ENCODE measurements around the gene CMPK2. TPM values are rescaled to one million over a fixed set of nuclear protein-coding genes. Genes with fewer than 3 reads are reported as not detected.

Gene CMPK2
- total and polyA plus RNA-seq, 4 donors, result 2.9 to 41.7 (median 4.2) TPM

DNA sequence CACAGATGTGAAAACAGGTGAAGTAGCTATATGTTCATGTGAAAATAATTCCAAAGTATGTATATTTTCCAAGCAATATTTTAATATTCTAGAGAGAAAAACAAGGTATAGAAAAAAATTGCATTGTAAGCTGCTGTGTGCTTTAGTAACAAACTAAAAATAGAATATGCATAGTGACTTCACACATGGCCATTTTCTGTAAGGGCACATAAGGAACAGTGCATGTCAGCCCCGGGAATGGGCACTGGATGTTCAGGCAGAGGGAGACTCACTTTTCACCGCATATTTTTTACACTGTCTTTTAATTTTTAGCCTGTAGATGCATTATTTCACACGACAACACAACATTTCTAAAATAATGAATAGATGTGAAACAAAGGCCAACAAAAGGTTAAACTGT lies 46.0 kb downstream of the CMPK2 start:
- TF ChIP-seq FOXA2 (IDR thresholded peaks at IDR 0.05), result no peak
- H3K4me1 ChIP-seq (ENCODE audit: control insufficient read depth in 4 of 4, insufficient read depth in 4 of 4, low read length in 3 of 4), result no peaks in the 10 kb centered on the region
- H3K9me3 ChIP-seq (ENCODE audit: control insufficient read depth in 4 of 4, low read length in 3 of 4), result no peaks in the 10 kb centered on the region
- H3K27me3 ChIP-seq (ENCODE audit: control insufficient read depth in 4 of 4, insufficient read depth in 4 of 4, low read length in 3 of 4), result no peaks in the 10 kb centered on the region
- H3K9ac ChIP-seq (ENCODE audit: low read depth in 1 of 2, low read length in 2 of 2), result no peak overlapping the region
- WGBS, result 91% methylated on average over 3 of the region's 3 CpGs
- no peak overlapping the region for H3K4me3 ChIP-seq (ENCODE audit: low read depth in 1 of 3, low read length in 3 of 3)
- H3K36me3 ChIP-seq (ENCODE audit: control insufficient read depth in 4 of 4, insufficient read depth in 3 of 4, low read depth in 1 of 4, low read length in 3 of 4), result no peaks in the 10 kb centered on the region
- DNase-seq (ENCODE audit: low spot score), result no peak
- H3K27ac ChIP-seq (ENCODE audit: low read depth in 1 of 2, low read length in 2 of 2), result no peak overlapping the region

GRCh38 chr2:6818012-6818411 lies 47.7 kb downstream of the CMPK2 start:
- H3K4me1 ChIP-seq (ENCODE audit: control insufficient read depth in 4 of 4, insufficient read depth in 4 of 4, low read length in 3 of 4), result no peaks in the 10 kb centered on the region
- no peak for DNase-seq (ENCODE audit: low spot score)
- H3K27ac ChIP-seq (ENCODE audit: low read depth in 1 of 2, low read length in 2 of 2), result no peak overlapping the region
- WGBS, result 71% methylated on average over 5 of the region's 5 CpGs
- no peak for TF ChIP-seq TAF1 (conservative IDR thresholded peaks at IDR 0.05)
- no peak for TF ChIP-seq EGR1 (IDR thresholded peaks at IDR 0.05; ENCODE audit: low read depth in 2 of 2)
- no peak for TF ChIP-seq HNF4G (IDR thresholded peaks at IDR 0.05)
- no peak for TF ChIP-seq JUND (IDR thresholded peaks at IDR 0.05)
- TF ChIP-seq NR2F2 (IDR thresholded peaks at IDR 0.05), result no peak
- no peak for TF ChIP-seq RAD21 (IDR thresholded peaks at IDR 0.05)
- TF ChIP-seq, protein P1, sequence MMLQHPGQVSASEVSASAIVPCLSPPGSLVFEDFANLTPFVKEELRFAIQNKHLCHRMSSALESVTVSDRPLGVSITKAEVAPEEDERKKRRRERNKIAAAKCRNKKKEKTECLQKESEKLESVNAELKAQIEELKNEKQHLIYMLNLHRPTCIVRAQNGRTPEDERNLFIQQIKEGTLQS (IDR thresholded peaks at IDR 0.05), result no peak
- TF ChIP-seq, protein P2, sequence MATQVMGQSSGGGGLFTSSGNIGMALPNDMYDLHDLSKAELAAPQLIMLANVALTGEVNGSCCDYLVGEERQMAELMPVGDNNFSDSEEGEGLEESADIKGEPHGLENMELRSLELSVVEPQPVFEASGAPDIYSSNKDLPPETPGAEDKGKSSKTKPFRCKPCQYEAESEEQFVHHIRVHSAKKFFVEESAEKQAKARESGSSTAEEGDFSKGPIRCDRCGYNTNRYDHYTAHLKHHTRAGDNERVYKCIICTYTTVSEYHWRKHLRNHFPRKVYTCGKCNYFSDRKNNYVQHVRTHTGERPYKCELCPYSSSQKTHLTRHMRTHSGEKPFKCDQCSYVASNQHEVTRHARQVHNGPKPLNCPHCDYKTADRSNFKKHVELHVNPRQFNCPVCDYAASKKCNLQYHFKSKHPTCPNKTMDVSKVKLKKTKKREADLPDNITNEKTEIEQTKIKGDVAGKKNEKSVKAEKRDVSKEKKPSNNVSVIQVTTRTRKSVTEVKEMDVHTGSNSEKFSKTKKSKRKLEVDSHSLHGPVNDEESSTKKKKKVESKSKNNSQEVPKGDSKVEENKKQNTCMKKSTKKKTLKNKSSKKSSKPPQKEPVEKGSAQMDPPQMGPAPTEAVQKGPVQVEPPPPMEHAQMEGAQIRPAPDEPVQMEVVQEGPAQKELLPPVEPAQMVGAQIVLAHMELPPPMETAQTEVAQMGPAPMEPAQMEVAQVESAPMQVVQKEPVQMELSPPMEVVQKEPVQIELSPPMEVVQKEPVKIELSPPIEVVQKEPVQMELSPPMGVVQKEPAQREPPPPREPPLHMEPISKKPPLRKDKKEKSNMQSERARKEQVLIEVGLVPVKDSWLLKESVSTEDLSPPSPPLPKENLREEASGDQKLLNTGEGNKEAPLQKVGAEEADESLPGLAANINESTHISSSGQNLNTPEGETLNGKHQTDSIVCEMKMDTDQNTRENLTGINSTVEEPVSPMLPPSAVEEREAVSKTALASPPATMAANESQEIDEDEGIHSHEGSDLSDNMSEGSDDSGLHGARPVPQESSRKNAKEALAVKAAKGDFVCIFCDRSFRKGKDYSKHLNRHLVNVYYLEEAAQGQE (IDR thresholded peaks at IDR 0.05), result no peak
- TF ChIP-seq SP1 (IDR thresholded peaks at IDR 0.05), result no peak
- TF ChIP-seq FOXA2 (IDR thresholded peaks at IDR 0.05), result no peak
- no peak for TF ChIP-seq GABPA (IDR thresholded peaks at IDR 0.05 in 1 of 2, conservative IDR thresholded peaks at IDR 0.05 in 1 of 2)
- TF ChIP-seq, protein P3, sequence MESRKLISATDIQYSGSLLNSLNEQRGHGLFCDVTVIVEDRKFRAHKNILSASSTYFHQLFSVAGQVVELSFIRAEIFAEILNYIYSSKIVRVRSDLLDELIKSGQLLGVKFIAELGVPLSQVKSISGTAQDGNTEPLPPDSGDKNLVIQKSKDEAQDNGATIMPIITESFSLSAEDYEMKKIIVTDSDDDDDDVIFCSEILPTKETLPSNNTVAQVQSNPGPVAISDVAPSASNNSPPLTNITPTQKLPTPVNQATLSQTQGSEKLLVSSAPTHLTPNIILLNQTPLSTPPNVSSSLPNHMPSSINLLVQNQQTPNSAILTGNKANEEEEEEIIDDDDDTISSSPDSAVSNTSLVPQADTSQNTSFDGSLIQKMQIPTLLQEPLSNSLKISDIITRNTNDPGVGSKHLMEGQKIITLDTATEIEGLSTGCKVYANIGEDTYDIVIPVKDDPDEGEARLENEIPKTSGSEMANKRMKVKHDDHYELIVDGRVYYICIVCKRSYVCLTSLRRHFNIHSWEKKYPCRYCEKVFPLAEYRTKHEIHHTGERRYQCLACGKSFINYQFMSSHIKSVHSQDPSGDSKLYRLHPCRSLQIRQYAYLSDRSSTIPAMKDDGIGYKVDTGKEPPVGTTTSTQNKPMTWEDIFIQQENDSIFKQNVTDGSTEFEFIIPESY (IDR thresholded peaks at IDR 0.05), result no peak
- TF ChIP-seq CTCF (IDR thresholded peaks at IDR 0.05; ENCODE audit: low read depth, low read length, missing input control), result no peak
- no peak for TF ChIP-seq HNF4A (conservative IDR thresholded peaks at IDR 0.05)
- TF ChIP-seq YY1 (IDR thresholded peaks at IDR 0.05), result no peak
- H3K27me3 ChIP-seq (ENCODE audit: control insufficient read depth in 4 of 4, insufficient read depth in 4 of 4, low read length in 3 of 4), result peaks cover 0 to 3% (median 0%) of the 10 kb centered on the region in 4 donors
- H3K36me3 ChIP-seq (ENCODE audit: control insufficient read depth in 4 of 4, insufficient read depth in 3 of 4, low read depth in 1 of 4, low read length in 3 of 4), result no peaks in the 10 kb centered on the region
- no peaks in the 10 kb centered on the region for H3K9me3 ChIP-seq (ENCODE audit: control insufficient read depth in 4 of 4, low read length in 3 of 4)
- no peak overlapping the region for H3K4me3 ChIP-seq (ENCODE audit: low read depth in 1 of 3, low read length in 3 of 3)
- no peak overlapping the region for H3K9ac ChIP-seq (ENCODE audit: low read depth in 1 of 2, low read length in 2 of 2)

All from liver (tissue), 9 donors.